ENCODE measurements around the gene MAFF.

The MAFF gene

DNA sequence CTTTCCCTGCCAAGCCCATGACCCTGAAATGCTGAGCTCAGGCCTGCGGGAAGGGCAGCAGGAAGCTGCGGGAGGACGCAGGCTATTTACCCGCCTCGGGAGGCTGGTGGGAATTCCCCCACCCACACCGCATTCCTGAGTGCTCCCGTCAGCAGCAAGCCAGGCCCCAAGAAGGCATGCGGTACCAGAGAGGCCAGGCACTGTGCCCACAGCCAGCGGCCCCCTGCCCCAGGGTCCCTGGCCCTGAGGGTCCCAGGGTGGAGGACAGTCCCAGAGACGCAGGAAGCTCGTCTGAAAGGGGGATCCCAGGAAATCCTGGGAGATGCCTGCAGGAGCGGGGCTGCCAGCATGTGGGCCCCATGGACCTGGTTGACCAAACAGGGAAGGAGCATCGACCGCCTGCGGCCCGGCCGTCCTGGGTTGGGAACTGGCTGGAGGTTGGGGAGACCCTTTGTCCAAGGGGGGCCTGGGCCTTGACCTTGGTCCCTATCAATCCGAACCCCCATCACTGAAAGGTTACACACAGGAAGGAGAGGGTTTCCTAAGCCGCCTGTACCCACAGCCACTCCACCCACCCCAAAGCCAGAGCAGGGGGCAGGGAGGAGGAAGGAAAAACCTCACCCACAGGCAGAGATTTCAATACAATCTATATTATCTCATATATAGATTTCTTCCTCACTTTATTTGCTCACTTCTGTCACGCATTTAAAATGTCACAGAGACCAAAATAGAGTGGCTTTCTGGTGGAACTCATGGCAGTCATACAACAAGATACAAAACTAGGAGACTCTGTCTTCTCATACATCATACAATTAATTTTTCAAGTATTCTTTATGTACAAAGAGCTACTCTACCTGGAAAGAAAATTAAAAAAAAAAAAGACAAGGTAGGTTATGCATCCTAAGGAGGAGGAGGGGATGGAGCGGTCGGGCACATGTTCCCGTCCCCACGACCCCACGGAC is 17.1 kb downstream of the MAFF start:
- Histone ChIP-seq H3K27ac (replicated peaks) (no peak overlapping the region), H3K4me3 (replicated peaks; ENCODE audit: insufficient read depth, low read length) (no peak overlapping the region), H3K27me3 (ENCODE audit: insufficient read depth, poor library complexity, severe bottlenecking) (no peaks in the 10 kb centered on the region)
- TF ChIP-seq REST (IDR thresholded peaks at IDR 0.05; ENCODE audit: insufficient replicate concordance, low read depth) (no peak), CTCF (IDR thresholded peaks at IDR 0.05; ENCODE audit: insufficient read depth, low read length) (no peak), POLR2AphosphoS5 (IDR thresholded peaks at IDR 0.05; ENCODE audit: low read depth) (no peak), SPI1 (IDR thresholded peaks at IDR 0.05; ENCODE audit: borderline replicate concordance, low read depth) (no peak), GABPA (IDR thresholded peaks at IDR 0.05; ENCODE audit: low read depth) (no peak)
- no peak for DNase-seq (ENCODE audit: low read depth in 1 of 2, low spot score in 1 of 2)

DNA sequence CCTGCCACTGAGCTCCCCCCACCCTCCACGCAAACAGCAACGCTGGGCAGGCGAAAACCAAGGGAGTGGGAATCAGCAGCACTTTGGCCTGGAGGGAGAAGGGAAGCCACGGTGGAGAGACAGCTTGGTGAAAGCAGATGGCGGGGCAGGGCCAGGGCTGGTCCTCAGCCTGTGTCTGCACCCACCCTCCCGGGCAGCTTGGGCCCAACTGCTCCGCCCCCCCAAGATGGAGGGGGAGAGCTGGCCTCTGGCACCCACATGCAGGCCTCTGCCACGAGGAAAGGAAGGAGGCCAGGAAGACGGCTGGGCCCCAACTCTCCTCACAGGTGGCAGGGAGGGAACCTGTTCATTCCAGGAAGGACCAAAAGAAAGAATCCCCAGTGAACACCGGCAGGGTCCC is 17.8 kb downstream of the MAFF start:
- Histone ChIP-seq H3K4me3 (replicated peaks; ENCODE audit: insufficient read depth, low read length) (no peak overlapping the region), H3K27ac (replicated peaks) (no peak overlapping the region), H3K27me3 (ENCODE audit: insufficient read depth, poor library complexity, severe bottlenecking) (no peaks in the 10 kb centered on the region)
- TF ChIP-seq SPI1 (IDR thresholded peaks at IDR 0.05; ENCODE audit: borderline replicate concordance, low read depth) (no peak), GABPA (IDR thresholded peaks at IDR 0.05; ENCODE audit: low read depth) (no peak), REST (IDR thresholded peaks at IDR 0.05; ENCODE audit: insufficient replicate concordance, low read depth) (no peak), CTCF (IDR thresholded peaks at IDR 0.05; ENCODE audit: insufficient read depth, low read length) (no peak), POLR2AphosphoS5 (IDR thresholded peaks at IDR 0.05; ENCODE audit: low read depth) (no peak)
- DNase-seq (ENCODE audit: low read depth in 1 of 2, low spot score in 1 of 2): no peak

- Histone ChIP-seq H3K27ac (replicated peaks) (no peak overlapping the region), H3K4me3 (replicated peaks; ENCODE audit: insufficient read depth, low read length) (no peak overlapping the region), H3K27me3 (ENCODE audit: insufficient read depth, poor library complexity, severe bottlenecking) (no peaks in the 10 kb centered on the region)
- DNase-seq (ENCODE audit: low read depth in 1 of 2, low spot score in 1 of 2): no peak
- TF ChIP-seq REST (IDR thresholded peaks at IDR 0.05; ENCODE audit: insufficient replicate concordance, low read depth): no peak
- no peak for TF ChIP-seq SPI1 (IDR thresholded peaks at IDR 0.05; ENCODE audit: borderline replicate concordance, low read depth)
- no peak for TF ChIP-seq GABPA (IDR thresholded peaks at IDR 0.05; ENCODE audit: low read depth)
- no peak for TF ChIP-seq CTCF (IDR thresholded peaks at IDR 0.05; ENCODE audit: insufficient read depth, low read length)
- no peak for TF ChIP-seq POLR2AphosphoS5 (IDR thresholded peaks at IDR 0.05; ENCODE audit: low read depth)
Measured at GRCh38 chr22:38220163-38220562, 18.4 kb downstream of the MAFF start.
